ENCODE measurements around the gene LIPC. TPM values are rescaled to one million over a fixed set of nuclear protein-coding genes. Genes with fewer than 3 reads are reported as not detected.

LIPC gene
- total RNA-seq, 4 donors from 2014 or later = 0.81 to 4.6 (median 1.8) TPM

GRCh38 chr15:58566029-58566428, 134.2 kb downstream of the LIPC start:
- Histone ChIP-seq H3K9me3 (no peaks in the 10 kb centered on the region), H3K4me3 (replicated peaks in 1 of 3) (no peak overlapping the region), H3K27me3 (no peaks in the 10 kb centered on the region), H3K4me1 (peaks cover 0 to 4% of the 10 kb centered on the region in 2 donors), H3K36me3 (no peaks in the 10 kb centered on the region), H3K27ac (no peak overlapping the region)
- WGBS, 2 donors = 83 to 88% methylated on average over 6 of the region's 6 CpGs
- intact Hi-C loops (cut with DNase I) = no loop called here
- TF ChIP-seq CTCF (IDR thresholded peaks at IDR 0.05) (no peak), POLR2A (IDR thresholded peaks at IDR 0.05) (no peak)
- no peak for DNase-seq

GRCh38 chr15:58568157-58568571, 136.4 kb downstream of the LIPC start:
- WGBS, 2 donors = 16 to 25% methylated on average over 2 of the region's 2 CpGs
- Histone ChIP-seq H3K27ac (no peak overlapping the region), H3K4me3 (replicated peaks in 1 of 3) (no peak overlapping the region), H3K27me3 (no peaks in the 10 kb centered on the region), H3K4me1 (peaks cover 0 to 4% of the 10 kb centered on the region in 2 donors), H3K9me3 (no peaks in the 10 kb centered on the region), H3K36me3 (no peaks in the 10 kb centered on the region)
- intact Hi-C loops (cut with DNase I) = no loop called here
- TF ChIP-seq POLR2A (IDR thresholded peaks at IDR 0.05) = no peak
- TF ChIP-seq CTCF (IDR thresholded peaks at IDR 0.05) = no peak
- DNase-seq = peak; percentile 33 to 40

- H3K9me3 ChIP-seq = no peaks in the 10 kb centered on the region
- peaks cover 0 to 4% of the 10 kb centered on the region in 2 donors for H3K4me1 ChIP-seq
- intact Hi-C loops (cut with DNase I) = no loop called here
- H3K27ac ChIP-seq = no peak overlapping the region
- no peaks in the 10 kb centered on the region for H3K27me3 ChIP-seq
- DNase-seq = no peak
- no peaks in the 10 kb centered on the region for H3K36me3 ChIP-seq
- WGBS, 2 donors = 100% methylated on average over 1 of the region's 1 CpG
- TF ChIP-seq CTCF (IDR thresholded peaks at IDR 0.05) = no peak
- no peak for TF ChIP-seq POLR2A (IDR thresholded peaks at IDR 0.05)
- H3K4me3 ChIP-seq (replicated peaks in 1 of 3) = no peak overlapping the region
Observed at GRCh38 chr15:58569455-58569854, 137.7 kb downstream of the LIPC start.

GRCh38 chr15:58571491-58571890, 139.7 kb downstream of the LIPC start:
- H3K27me3 ChIP-seq = no peaks in the 10 kb centered on the region
- H3K27ac ChIP-seq = no peak overlapping the region
- H3K9me3 ChIP-seq = no peaks in the 10 kb centered on the region
- WGBS, 2 donors = 84 to 89% methylated on average over 6 of the region's 6 CpGs
- no peak overlapping the region for H3K4me3 ChIP-seq (replicated peaks in 1 of 3)
- no peak for DNase-seq
- intact Hi-C loops (cut with DNase I) = no loop called here
- TF ChIP-seq POLR2A (IDR thresholded peaks at IDR 0.05) (no peak), CTCF (IDR thresholded peaks at IDR 0.05) (no peak)
- H3K36me3 ChIP-seq = no peaks in the 10 kb centered on the region
- peaks cover 0 to 4% of the 10 kb centered on the region in 2 donors for H3K4me1 ChIP-seq

- TF ChIP-seq CTCF (IDR thresholded peaks at IDR 0.05) (no peak), POLR2A (IDR thresholded peaks at IDR 0.05) (no peak)
- Histone ChIP-seq H3K4me1 (peaks cover 0 to 4% of the 10 kb centered on the region in 2 donors), H3K9me3 (no peaks in the 10 kb centered on the region), H3K27ac (no peak overlapping the region), H3K4me3 (replicated peaks in 1 of 3) (no peak overlapping the region), H3K36me3 (no peaks in the 10 kb centered on the region), H3K27me3 (no peaks in the 10 kb centered on the region)
- intact Hi-C loops (cut with DNase I) = no loop called here
- WGBS, 2 donors = 95 to 96% methylated on average over 4 of the region's 4 CpGs
- DNase-seq = no peak
Observed at GRCh38 chr15:58572521-58572920, 140.7 kb downstream of the LIPC start.

Measured in thyroid gland (tissue), 4 donors.